GDM1 (cell line): ENCODE results near the gene BLM.
"Not testable (repeated sequence)": the region's sequence is repeated elsewhere in the genome, so short reads cannot be mapped to it uniquely, and the experiment has no call there.

Source experiments
- DNase-seq: peaks from one replicate; lab custom pipeline; 2025; lab: John Stamatoyannopoulos, UW

Gene BLM

DNA sequence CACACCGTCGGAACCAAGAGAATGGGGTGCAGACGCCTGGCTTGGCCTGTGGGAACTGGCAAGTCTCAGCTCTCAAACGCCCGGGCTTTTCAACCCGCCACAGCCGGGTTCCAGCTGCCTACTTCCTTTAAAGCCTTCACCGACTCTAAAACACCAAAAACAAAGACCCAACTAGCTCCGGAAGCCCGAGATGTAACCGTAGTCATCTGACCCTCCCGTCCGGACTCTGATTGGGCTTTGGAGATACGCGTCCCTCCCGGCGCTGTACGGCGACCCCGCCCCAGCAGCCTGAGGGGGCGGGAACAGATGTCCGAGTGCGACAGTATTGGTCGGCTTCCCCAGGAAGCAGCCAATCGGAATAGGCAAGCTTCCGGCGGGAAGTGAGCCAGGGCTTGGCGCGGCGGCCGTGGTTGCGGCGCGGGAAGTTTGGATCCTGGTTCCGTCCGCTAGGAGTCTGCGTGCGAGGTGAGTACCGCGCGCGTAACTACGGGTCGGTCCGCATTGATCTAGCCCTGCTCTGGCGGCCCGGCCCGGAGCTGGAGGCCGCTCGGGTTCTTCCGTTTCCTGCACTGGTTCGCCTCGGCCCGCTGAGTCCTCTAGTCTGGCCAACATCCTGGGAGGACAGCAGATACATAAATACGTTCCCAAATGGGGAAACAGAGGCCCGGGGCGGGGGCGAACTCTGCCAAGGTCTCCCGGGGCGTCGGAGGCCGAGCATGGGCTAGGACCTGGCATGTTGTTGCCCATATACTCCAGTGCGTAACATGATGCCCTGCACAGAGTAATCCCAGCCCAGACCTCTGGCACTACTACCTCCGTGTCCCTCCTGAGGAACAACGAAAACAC, at the start of gene BLM:
Gene BLM, plus strand, starts transcription at position 371 of the 846 bp plus-strand sequence. CDS start 30,047 bp downstream, outside the sequence.
- DNase-seq: peak; percentile 97

DNA sequence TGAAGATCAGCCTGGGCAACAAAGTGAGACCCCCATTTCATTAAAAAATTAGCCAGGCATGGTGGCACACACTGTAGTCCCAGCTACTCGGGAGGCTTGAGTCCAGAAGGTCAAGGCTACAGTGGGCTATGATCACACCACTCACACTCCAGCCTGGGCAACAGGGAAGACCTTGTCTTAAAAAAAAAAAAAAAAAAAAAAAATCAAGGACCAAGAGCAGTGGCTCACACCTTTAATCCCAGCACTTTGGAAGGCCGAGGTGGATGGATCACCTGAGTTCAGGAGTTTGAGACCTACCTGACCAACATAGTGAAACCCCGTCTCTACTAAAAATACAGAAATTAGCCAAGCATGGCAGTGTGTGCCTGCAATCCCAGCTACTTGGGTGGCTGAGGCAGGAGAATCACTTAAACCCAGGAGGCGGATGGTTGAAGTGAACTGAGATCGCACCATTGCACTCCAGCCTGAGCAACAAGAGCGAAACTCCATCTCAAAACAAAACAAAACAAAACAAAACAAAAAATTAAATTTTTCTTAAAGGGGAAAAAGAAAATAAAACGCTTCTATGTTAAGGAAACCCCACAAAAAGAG, 49.3 kb upstream of the BLM start:
- not testable (repeated sequence) for DNase-seq

DNA sequence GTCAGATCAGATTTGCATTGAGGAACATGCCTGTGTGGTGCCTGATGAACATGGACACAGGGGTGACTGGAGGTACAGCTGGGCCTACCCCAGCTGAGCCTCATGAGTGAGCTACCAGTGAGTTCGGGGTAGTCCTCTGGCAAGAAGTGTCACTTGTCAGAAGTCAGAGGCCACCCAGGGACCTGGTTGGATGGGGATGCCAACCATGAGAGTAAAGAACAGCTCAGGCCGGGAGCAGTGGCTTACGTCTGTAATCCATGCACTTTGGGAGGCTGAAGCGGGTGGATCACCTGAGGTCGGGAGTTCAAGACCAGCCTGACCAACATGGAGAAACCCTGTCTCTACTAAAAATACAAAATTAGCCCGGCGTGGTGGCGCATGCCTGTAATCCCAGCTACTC, 46.5 kb upstream of the BLM start:
- not testable (repeated sequence) for DNase-seq

DNA sequence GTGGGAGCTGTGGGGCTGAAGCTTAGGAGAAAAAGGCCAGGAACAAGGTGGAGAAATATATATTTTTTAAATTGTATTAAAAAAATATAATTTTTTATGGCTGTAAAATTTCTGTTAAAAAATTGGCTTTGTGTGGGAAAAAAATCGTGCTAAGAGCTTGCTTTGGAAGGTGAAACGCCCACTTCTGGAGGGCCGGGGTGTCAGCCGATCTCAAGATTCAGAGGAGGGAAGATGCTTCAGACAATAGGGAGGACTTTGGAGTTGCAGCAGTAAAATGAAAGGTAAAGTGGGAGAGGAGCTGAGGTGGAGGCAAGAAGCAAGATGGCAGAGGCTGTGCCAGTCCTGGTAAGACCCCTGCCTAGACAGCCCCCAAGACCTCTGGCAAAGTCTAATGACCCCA, 45.9 kb upstream of the BLM start:
- DNase-seq: no peak

DNA sequence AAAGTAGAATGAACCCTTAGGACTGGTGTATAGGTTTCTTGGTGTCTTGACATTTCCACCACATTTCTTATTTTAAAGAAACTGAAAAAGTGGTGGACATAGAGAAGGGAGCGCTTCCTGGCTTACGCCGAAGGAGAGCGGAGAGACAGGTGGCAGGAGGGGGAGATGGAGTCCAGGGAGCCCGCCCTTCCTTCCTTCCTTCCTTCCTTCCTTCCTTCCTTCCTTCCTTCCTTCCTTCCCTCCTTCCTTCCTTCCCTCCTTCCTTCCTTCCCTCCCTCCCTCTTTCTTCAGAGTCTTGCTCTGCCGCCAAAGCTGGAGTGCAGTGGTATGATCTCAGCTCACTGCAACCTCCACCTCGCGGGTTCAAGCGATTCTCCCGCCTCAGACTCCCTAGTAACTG, 43.8 kb upstream of the BLM start:
- DNase-seq: not testable (repeated sequence)

DNA sequence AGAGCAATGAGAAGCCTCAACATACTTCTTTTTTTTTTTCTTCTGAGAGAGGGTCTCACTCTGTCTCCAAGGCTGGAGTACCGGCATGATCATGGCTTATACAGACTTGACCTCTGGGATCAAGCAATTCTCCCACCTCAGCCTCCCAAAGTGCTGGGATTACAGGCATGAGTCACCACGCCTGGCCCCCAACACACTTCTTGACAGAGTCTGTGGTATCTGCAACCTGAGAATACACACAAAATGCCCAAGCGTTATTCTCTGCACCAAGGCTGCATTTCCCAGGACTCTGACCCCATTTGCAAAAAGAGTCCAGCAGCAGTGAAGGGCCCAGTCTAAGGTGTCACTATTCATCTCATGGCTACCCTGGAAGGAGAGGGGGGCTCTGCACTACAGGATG, 42.7 kb upstream of the BLM start:
- no peak for DNase-seq

DNA sequence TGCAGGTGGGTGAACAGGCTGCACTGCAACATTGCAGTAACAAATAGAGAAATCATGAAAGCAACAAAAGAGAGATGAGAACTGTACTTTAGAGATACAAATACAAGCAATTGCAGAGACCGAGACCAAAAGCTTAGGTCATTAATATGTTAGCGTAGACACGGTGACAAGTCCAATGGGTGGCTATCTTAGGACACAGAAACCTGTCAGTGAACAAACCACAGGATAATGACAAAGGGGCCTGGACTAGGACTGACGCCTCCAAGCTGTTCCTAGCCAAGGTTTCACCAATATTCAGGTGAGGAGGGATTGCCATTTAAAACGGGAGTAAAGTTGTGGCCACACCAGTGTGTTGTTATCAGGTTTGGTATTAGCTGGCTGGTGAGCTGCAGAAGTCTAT, 41.7 kb upstream of the BLM start:
- DNase-seq: no peak

DNA sequence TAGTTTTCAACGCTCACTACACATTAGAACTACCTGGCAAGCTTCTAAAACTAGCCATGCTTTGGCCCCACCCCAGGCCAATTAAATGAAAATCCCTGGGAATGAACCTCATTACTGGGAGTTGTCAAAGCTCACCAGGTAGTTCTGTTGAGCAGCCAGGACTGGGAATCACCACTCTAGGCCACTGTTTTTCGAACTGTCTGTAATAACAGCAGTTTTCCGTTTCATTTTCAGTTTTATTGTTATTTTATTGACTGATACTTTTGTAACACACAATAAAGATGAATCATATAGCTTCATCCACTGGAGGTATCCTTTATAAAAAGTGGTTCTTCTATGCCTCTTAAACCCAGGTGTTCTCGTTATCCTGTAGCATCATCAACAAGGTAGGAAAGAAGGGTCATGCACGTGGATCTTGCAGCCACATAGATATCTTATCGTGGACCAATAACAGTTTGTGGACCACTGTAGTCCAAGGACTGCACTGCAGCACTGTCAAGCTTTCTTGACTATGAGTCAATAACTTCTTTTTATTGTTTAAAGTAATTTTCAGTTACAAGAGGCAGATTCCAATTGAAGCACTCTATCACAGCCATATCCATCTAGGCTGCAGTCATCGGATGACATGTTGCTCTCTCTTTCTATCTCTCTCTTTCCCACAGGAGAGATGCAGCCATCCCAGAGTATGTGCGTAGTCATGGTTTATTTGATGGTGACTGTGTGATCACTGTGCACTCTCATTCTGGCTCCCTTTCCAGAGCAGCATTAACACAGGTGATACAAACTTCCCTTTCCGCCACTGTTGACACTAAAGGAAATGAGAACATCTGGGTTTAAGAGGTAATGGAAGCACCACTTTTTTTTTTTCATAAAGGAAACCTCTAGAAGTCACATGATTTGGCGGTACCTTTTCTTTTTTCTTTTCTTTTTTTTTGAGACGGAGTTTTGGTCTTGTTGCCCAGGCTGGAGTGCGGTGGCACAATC, 39.0 kb upstream of the BLM start:
- DNase-seq: no peak

DNA sequence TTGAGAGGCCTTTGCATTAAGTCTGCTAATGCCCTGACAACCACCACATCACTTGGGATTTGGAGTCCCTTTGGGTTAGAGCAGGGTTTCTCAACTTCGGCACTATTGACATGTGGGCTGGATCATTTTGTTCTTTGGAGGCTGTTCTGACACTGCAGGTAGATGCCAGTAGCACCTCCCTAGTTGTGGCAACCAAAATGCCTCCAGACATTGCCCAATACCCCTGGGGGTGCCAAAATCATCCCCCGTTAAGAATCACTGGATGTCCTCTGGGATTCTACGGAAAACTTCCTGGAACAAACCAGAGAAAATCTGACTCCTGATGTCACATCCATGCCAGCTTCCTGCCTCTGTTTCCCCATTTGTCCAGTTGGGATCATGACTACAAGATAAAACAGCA, 37.2 kb upstream of the BLM start:
- DNase-seq: no peak

DNA sequence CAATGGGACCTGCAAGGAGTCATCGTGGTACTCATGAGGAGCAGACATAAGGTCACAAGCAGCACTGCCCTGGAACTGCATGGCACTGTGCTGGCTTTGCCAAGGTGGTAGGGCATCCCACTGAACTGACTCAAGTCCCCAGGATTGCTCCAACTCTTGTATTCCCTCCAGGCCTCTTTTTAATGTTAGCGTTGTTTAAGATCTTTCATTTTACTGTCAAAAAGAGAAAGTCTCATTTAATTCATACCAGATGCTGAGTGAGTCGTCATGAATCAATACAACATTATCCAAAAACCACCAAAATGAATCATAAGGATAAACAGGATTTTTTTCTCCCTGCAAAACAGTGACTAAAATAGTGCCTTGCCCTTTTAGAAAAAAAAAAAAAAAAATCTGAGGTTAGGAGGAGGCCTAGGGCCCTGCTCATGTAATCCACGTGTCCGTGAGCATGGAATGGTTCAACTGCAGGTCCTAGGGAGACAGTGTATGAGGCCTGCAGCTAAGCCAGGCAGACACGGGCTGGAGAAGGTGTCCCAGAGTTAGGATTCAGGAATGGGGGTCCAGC, 36.7 kb upstream of the BLM start:
- no peak for DNase-seq

DNA sequence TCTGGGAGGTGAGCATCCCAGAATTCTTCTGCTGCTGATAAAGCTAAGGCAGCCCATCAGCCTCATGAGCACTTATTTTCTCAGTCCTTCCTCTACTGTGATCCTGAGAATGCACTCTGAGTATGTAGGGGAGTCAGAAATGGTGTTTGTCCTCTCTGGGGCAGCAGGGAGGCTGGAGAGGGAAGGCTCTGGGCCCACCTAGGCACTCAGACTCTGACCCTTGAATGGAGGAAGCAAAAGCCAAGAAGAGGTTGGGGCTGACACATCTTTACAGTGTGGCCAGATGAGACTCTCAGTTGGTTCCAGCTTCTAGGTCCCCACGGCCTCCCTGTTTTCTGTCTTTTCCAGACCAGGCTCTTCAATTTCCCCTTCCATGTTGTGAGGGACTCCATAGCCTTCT, 36.1 kb upstream of the BLM start:
- no peak for DNase-seq

DNA sequence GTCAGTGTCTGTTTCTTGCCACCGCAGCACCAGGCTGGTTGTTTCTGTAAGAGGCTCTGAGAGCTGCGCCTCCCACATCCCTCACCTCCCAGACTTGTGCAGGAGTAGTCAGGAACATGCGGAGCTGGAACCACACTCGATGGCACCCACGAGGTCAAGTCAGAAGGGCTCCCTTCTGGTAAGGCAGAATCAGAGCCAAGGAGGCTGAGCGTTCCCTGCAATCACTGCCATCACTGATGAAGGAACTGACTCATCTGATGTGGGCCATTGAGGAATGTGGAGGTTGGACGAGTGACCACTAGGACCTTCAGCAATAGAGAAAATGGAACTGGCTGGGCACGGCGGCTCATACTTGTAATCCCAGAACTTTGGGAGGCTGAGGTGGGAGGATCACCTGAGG, 35.7 kb upstream of the BLM start:
- DNase-seq: no peak

DNA sequence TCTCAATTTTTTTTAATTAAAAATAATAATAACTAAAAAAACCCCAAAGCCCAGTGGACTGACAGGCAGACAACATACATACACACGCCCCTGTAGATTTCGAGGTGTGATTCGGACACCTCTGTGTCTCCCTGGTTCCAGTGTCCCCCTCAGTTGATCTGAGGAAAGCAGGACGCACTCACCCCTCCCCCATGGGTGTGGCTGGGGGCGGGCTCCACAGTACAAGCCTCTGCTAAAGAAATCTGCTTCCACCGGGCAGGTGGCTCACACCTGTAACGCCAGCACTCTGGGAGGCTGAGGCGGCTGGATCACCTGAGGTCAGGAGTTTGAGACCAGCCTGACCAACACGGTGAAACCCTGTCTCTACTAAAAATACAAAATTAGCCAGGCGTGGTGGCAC, 33.8 kb upstream of the BLM start:
- no peak for DNase-seq

DNA sequence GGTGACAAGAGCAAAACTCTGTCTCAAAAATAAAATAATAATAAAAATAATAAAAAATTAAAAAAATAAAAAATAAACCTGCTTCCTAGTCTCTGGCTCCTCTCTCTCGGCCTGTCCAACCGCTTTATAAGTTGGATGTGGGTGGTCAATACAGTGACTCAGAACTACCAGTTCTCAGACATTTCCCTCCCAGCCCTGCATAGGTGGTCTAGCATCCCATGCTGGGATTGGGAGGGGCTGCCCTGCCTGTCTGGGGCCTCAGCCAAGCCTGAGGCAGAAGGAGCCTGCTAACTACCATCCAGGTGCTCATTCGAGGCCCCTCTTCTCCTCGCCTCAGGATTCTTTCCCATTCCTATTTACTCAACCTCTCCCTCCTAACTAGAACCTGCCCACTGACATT, 33.3 kb upstream of the BLM start:
- no peak for DNase-seq

DNA sequence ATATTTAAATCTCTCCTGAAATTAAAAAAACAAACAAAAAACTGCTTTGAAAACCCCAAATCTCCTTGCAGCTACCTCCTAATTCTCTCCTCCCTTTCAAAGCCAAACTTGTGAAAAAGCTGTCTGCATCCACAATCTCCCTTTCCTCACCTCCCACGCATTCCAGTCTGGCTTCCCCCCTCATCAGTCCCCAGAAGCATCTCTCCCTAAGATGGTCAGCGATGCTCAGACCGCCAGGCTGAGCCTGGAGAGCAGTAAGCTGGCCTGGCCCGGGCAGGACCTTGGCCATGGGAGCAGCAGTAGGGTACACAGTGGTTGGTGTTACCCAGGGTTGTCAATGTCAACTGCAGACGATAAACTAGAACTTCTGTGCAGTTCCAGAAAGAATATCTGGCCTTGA, 32.9 kb upstream of the BLM start:
- no peak for DNase-seq

DNA sequence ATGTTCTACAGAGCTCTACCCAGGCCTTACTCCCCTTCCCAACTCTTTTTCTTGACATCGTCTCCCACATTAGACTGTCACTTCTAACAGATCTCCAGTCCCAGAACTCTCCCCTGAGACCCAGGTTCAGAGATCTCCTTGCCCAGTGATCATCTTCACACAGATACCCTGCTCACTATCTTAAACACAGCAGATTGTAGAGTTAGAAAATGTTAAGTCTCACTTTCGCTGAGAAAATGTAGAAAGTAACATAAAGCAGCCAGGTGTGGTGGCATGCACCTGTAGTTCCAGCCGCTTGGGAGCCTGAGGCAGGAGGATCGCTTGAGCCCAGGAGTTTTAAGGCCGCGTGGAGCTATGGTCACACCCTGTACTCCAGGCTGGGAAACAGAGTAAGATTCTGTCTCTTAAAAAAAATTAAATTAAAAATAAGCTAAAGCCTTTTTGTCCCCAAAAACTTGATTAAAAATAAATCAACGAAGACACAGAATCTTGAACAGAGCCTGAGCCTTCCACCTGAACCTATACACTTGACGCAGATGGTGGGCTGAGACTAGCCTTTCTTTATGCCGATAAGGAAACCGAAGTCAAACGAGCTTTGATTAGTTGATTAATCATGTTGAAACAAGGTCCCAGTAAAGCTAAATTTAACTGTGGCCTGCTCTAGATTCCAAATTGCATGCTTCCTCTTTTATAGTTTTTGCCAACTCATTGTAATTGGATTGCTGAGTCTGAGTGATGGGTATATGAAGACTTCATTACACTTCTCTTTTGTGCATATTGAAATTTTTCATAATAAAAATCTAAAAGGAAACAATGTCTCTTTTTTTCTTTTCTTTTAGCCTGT, 31.3 kb upstream of the BLM start:
- DNase-seq: peak; percentile 19

DNA sequence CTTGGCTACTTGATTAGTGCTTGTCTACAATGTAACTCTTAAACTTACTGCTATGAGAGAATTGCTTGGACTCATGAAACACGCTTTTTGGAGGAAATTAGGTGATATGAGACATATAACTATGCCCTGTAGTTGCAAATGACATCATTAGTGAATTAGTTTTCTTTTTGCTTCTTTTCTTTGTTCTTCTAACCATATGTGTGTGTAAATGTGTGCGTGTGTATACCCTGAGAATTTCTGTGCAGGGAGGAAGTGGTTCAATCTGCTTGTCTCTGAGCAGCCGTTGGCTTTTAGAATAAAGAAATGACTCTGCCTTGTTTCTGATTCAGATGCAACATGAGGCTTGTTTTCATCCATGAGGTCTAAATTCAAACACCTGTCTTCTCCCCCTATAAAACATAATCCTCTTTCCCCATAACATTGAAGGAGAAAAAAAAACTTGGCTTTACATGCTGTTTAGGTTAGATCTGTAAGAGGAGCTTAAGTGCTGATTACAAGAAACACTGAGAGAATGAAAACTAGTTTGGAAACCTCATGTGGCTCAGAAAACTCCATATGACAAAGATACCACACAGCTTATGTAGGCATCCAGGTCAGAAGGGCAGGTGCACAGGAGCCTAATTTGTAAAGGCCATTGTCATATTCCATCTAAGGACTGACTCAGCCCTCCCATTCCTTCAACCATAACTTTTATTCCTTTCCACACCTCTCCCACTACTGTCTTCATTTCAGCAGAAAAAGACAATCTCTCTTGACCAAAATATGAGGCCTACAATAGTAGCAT, 30.5 kb upstream of the BLM start:
- DNase-seq: peak; percentile 48

DNA sequence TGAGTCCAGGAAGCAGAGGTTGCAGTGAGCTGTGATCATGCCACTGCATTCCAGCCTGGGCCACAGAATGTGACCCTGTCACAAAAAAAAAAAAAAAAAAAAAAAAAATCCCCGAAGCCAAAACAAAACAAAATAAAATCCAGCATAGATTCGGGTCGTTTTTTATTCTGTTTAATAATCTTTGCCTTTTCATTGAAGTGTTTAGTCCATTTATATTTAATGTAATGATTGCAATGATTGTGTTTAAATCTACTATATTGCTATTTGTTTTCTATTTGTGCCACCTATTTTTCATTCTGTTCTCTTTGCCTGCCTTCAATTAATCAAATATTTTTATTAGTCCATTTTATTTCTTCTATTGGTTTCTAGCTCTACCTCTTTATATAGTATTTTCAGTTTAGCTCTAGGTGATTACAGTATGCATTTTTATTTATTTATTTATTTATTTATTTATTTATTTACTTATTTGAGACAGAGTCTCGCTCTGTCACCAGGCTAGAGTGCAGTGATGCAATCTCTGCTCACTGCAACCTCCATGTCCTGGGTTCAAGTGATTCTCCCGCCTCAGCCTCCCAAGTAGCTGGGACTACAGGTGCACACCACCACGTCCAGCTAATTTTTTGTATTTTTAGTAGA, 27.7 kb upstream of the BLM start:
- DNase-seq: not testable (repeated sequence)

DNA sequence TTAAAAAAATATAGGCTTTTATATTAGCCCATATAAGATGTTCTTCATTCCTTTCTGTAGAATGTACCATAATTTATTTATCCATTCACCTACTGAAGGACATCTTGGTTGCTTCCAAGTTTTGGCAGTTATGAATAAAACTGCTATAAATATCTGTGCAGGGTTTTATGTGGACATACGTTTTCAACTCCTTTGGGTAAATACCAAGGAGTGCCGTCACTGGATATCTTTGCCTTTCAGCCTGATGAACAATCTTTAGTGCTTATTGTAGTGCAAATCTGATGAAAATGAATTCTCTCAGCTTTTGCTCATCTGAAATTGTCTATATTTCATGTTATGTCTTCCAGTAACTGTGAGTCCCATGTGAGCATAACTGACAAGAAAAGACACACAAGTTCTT, 26.6 kb upstream of the BLM start:
- DNase-seq: no peak

DNA sequence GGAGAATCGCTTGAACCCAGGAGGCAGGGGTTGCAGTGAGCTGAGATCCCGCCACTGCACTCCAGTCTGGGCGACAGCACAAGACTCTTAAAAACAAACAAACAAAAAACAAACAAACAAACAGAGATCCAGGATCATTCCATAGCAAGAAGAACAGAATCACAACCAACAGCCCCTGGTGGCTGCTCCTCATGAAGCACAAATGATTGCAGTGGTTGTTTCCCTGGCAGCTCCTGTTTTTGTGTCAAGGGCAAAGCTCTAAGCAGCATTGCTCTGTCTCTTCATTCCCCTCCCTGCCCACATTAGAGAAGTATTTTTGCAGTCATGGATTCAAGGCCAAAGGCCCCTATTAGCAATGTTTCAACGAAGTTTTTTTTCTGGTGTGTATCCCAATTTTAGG, 25.8 kb upstream of the BLM start:
- no peak for DNase-seq
